ENCODE results near the gene TNNT1. TPM values are rescaled to one million over a fixed set of nuclear protein-coding genes. Genes with fewer than 3 reads are reported as not detected.
"Not testable (repeated sequence)": the region's sequence is repeated elsewhere in the genome, so short reads cannot be mapped to it uniquely, and the experiment has no call there.

TNNT1 gene
- total RNA-seq, 1 donor from 2014 or later = 24.4 TPM

DNA sequence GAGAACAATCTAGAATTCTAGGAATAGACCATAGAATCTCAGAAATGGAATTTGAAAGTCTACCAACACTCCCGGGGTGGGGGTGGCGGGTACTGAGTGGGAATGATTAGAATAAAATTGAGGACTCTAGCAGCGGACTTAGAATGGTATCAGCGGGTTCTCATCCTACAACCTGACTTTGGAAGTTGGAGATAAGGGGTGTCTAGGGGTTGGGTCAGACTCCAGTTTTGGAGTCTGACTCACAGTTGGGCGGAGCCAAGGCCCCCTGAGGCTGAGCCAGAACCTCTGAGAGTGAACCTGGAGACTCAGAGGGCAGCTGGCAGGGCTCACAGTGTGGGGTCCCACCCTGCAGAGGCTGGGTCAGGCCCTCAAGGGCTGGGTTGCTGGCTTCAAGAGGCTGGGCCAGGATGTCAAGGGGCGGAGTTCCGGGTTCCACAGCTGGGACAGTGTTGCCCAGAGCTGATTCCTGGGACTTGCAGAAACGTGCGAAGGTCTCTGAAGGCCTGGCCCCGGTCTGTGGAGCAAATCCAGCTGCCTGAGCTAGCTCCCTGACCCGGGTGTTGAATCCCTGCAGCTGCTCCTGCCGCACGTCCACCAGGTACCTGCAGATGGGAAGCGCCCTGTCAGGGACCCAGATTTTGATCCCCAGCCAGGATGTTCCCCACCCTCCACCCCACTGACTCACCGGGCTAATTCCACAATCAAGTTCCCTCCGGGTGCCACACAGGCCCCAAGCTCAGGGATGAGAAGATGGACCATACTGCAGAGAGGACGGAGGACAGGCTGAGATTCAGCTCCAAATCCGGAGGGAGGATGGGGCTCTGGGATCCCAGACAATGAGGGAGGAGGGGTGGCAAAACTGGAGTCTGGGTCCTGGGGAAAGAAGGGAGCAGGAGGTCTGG is 10.1 kb upstream of the TNNT1 start:
- H3K4me3 ChIP-seq (ENCODE audit: low read depth, low read length) = no peak overlapping the region
- no peak for DNase-seq (ENCODE audit: low read depth)
- TF ChIP-seq, protein P1, sequence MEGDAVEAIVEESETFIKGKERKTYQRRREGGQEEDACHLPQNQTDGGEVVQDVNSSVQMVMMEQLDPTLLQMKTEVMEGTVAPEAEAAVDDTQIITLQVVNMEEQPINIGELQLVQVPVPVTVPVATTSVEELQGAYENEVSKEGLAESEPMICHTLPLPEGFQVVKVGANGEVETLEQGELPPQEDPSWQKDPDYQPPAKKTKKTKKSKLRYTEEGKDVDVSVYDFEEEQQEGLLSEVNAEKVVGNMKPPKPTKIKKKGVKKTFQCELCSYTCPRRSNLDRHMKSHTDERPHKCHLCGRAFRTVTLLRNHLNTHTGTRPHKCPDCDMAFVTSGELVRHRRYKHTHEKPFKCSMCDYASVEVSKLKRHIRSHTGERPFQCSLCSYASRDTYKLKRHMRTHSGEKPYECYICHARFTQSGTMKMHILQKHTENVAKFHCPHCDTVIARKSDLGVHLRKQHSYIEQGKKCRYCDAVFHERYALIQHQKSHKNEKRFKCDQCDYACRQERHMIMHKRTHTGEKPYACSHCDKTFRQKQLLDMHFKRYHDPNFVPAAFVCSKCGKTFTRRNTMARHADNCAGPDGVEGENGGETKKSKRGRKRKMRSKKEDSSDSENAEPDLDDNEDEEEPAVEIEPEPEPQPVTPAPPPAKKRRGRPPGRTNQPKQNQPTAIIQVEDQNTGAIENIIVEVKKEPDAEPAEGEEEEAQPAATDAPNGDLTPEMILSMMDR (conservative IDR thresholded peaks at IDR 0.05; ENCODE audit: low read depth, low read length) = no peak

DNA sequence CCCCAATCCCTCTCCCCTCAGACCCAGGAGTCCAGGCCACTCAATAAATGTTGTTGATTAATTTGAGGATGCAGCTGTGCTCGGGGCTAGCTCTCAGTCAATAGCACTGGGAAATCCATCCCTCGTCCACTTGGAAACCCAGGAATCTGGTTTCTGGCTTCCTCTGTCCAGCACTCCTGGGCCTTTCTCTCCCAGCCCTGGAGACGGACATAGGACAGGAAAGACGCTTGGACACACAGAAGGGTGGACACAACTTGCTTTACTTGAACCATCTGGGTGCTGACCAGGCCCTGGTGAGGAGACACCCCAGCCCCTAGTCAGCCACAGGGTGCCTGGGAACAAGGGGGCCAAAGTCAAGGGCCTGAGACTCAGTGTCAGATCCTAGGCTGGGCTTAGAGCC is 9.4 kb upstream of the TNNT1 start:
- H3K4me3 ChIP-seq (ENCODE audit: low read depth, low read length) = no peak overlapping the region
- TF ChIP-seq, protein P1 (conservative IDR thresholded peaks at IDR 0.05; ENCODE audit: low read depth, low read length) = no peak

DNA sequence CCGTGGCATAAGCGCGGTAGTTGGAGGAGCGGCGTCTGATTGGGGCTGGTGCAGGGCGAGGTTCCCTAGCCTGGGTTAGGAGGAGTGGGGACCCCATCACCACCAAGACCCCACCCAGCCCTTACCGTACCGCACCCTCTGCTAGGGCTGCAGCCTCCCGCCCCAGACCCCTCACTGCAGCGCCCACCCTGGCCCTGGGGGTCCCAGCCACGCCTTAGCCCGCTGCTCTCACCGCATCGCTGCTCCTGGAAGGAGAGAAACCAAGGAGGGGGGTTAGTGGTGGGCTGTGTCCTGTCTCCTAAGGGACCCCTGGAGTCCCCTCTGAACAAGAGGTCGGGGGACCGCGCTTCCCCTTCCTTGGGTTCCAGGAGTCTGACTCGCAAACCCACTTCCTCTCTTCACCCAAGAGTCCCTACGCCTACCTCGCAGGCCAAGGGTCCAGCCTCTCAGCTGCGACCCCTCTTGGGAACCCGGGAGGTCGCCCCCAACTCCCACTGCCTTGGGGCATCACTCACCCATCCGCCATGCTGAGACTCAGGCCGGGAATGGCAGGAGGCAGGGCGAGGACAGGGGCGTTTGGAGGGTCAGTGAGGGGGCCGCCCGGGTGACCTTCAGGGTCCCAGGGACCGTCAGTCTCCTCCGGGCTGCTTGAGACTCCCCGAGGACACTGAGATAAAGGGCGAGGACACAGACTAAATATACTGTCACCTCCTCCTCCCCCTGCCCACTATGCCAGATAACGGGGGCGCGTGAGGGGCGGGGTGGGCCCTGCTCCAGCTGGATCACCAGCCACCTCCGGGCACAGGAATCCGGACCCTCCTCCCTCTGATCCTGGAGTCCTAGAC is 8.3 kb upstream of the TNNT1 start, which contains the start of gene TNNI3:
Gene TNNI3, minus strand, starts transcription at position 669 of the 845 bp plus-strand sequence. Its CDS starts 143 bp downstream, at position 526.
- H3K4me3 ChIP-seq (ENCODE audit: low read depth, low read length) = peak within 1 kb of the TSS; percentile 21
- TF ChIP-seq, protein P1 (conservative IDR thresholded peaks at IDR 0.05; ENCODE audit: low read depth, low read length) = no peak
- DNase-seq (ENCODE audit: low read depth) = no peak

More for the DNA sequence above, 9.4 kb upstream of the TNNT1 start:
- no peak for DNase-seq (ENCODE audit: low read depth)

DNA sequence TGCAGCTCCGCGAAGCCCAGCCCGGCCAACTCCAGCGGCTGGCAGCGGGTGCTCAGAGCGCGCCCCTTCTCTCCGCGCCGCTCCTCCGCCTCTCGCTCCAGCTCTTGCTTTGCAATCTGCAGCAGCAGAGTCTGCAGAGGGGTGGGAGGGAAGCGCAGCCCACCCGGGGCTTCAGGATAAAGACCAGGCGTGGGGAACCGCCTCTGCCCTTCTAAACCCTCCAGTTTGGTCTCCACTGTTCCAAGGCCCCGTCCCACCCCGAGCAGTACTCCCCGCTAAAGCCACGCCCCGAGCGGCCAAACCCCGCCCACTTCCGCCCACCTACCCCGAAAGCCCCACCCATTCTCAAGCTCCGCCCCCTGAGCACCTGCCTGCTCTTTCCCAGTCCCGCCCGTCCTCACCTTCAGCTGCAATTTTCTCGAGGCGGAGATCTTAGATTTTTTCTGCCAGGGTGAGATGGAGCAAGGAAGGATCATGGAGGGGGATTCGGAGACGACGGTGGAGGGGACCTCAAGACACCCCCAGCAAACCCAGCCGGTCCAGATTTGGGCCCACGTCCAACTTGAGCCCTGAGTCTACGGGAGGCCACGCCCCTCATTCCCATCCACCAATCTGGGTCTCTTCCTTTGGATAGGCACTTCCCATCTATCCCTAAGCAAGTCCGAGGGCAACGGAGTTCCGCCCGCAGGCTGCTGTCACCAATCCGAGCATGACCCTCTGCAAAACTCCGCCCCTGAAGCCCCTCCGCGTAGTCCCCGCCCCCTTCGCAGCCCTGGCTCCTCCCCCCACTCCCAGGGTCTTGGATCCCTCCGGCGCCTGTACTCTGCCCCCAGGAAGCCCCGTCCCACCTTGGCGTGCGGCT is 7.4 kb upstream of the TNNT1 start:
- no peak for DNase-seq (ENCODE audit: low read depth)
- peak overlapping the region; percentile 41 for H3K4me3 ChIP-seq (ENCODE audit: low read depth, low read length)
- TF ChIP-seq, protein P1 (conservative IDR thresholded peaks at IDR 0.05; ENCODE audit: low read depth, low read length) = no peak

DNA sequence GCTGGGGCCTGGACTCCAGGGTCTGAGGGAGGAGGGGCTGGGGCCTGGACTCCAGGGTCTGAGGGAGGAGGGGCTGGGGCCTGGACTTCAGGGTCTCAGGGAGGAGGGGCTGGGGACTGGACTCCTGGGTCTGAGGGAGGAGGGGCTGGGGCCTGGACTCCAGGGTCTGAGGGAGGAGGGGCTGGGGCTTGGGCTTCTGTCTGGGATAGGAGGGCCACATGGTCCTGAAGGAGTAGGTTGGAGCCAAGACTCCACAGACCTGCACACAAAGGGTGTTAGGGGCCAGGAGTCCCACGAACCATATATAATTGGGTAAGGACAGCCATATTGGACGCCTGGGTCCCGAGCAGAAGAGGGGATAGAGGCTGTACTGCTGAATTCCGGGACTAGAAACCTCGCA is 6.8 kb upstream of the TNNT1 start:
- peak overlapping the region; percentile 41 for H3K4me3 ChIP-seq (ENCODE audit: low read depth, low read length)
- not testable (repeated sequence) for DNase-seq (ENCODE audit: low read depth)

DNA sequence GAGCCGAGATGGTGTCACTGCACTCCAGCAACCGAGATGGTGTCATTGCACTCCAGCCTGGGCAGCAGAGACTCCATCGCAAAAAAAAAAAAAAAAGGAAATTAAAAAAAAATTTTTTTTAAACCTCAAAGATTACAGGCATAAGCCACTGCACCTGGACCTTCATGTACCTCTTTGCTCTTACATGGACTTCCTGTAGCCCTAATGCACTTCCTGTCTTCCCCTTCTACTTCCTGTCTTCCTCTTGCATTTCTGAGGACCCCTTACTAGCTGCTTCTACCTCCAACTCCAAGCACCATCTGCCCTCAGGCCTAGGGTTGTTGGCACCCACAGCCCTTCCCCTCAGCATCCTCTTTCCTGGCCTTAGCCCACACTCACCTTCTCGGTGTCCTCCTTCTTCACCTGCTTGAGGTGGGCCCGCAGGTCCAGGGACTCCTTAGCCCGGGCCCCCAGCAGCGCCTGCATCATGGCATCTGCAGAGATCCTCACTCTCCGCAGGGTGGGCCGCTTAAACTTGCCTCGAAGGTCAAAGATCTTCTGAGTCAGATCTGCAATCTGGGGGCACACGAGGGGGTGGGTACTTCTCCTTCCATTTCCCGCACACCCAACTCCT is 4.8 kb upstream of the TNNT1 start:
- DNase-seq (ENCODE audit: low read depth) = no peak
- H3K4me3 ChIP-seq (ENCODE audit: low read depth, low read length) = no peak overlapping the region
- TF ChIP-seq, protein P1 (conservative IDR thresholded peaks at IDR 0.05; ENCODE audit: low read depth, low read length) = no peak
